K562 (cell line): ENCODE results near the gene DPM2. TPM values are rescaled to one million over a fixed set of nuclear protein-coding genes. Genes with fewer than 3 reads are reported as not detected.
A peak's percentile ranks its signal among the peaks of the same experiment; 100 is the strongest.

Experiments used
- AFF4 ChIP-seq: sonication (generic); formaldehyde crosslinking; IDR thresholded peaks from 2 replicates; pipeline ENCODE4 v1.8.0; 2023; ENCODE audit warnings: mild to moderate bottlenecking, missing genetic modification reagents
- CREM ChIP-seq: IDR thresholded peaks from 2 replicates; pipeline ENCODE4 v1.6.1; 2014; ENCODE audit warnings: antibody characterized with exemption, low read depth
- GABPA ChIP-seq: fragments of 200-800 bp; sonication (Bioruptor generic); conservative IDR thresholded peaks from 2 replicates; pipeline ENCODE4 v1.6.1; 2016; ENCODE audit warnings: low read depth, missing genetic modification characterization, missing compliant biosample characterization
- SPI1 ChIP-seq: IDR thresholded peaks from 2 replicates; pipeline ENCODE4 v1.6.1; 2011; ENCODE audit warnings: low read depth, low read length, control low read depth, borderline replicate concordance
- ZNF197 ChIP-seq: fragments of 200-800 bp; sonication (Bioruptor generic); IDR thresholded peaks from 2 replicates; pipeline ENCODE4 v1.6.1; 2016; ENCODE audit warnings: low read depth, missing genetic modification characterization, missing compliant biosample characterization
- ZNF407 ChIP-seq: fragments of 450-650 bp; IDR thresholded peaks from 2 replicates; pipeline ENCODE4 v1.6.1; 2016; ENCODE audit warnings: low read depth
- ZNF518B ChIP-seq: fragments of 250-450 bp; sonication (Bioruptor Pico); IDR thresholded peaks from 2 replicates; pipeline ENCODE4 v1.5.0; 2021; ENCODE audit warnings: mild to moderate bottlenecking, moderate library complexity
- ZNF639 ChIP-seq, 2 experiments: fragments of 200-800 bp in 1 of 2; sonication (Bioruptor generic) in 1 of 2; sonication (generic) in 1 of 2; formaldehyde crosslinking in 1 of 2; IDR thresholded peaks in 1 of 2; conservative IDR thresholded peaks in 1 of 2; 2 replicates each; pipeline versions ENCODE4 v1.5.0 to v1.6.1; 2016 to 2020; ENCODE audit warnings: missing compliant biosample characterization in 1 of 2, missing genetic modification characterization in 1 of 2, missing genetic modification reagents in 1 of 2
- ZNF785 ChIP-seq: fragments of 250-450 bp; sonication (Bioruptor Pico); IDR thresholded peaks from 2 replicates; pipeline ENCODE4 v1.4.0; 2020; ENCODE audit warnings: mild to moderate bottlenecking
- polyA plus RNA-seq, 8 experiments: library from polyadenylated mRNA; depleted of rRNA in 4 of 8; stranded (reverse) in 5 of 8; unstranded in 3 of 8; fragments of >200 nt; fragmentation: Nextera tagmentation in 2 of 8; fragmentation: Illumina TruSeq in 1 of 8; extraction: Ambion mirVana in 2 of 8; extraction: Trizol in 1 of 8; gene quantifications; 2 replicates each; pipeline versions ENCODE4 v1.2.1 to v1.2.3, GENCODE V29; 2011 to 2014; ENCODE audit warnings: inconsistent platforms in 1 of 8, missing spikeins in 1 of 8
- total RNA-seq, 7 experiments: library from RNA; depleted of rRNA in 6 of 7; stranded (reverse); fragments of >200 nt in 6 of 7; fragmentation: Illumina TruSeq in 2 of 7; extraction: Trizol in 2 of 7; gene quantifications; 2 replicates each; pipeline versions ENCODE4 v1.2.1 to v1.2.3, GENCODE V29; 2011 to 2021; ENCODE audit warnings: low replicate concordance in 1 of 7

DPM2 gene
- total and polyA plus RNA-seq, 9 of the 15 experiments (the other 6 are each of a cell fraction or from before 2014, with no cell fraction given) = 43.5 to 126 (median 71.1) TPM

- TF ChIP-seq ZNF639 (CRISPR knock-in tag; conservative IDR thresholded peaks at IDR 0.05 in 1 of 2, IDR thresholded peaks at IDR 0.05 in 1 of 2) (peak in 1 of 2 experiments; percentile 30; a peak in 1 of 4 replicates), ZNF407 (no peak), ZNF197 (no peak), ZNF518B (CRISPR knock-in tag) (no peak), ZNF785 (CRISPR knock-in tag) (no peak), GABPA (0 out of 2 replicates have a peak, but pooled peaks have one; percentile 17), CREM (peak; percentile 31; the same call in 1 of the 2 replicates), AFF4 (CRISPR knock-in tag) (no peak), SPI1 (peak; percentile 47; the same call in 1 of the 2 replicates)
These were observed 40.4 kb downstream of the DPM2 start (continued) for GRCh38 chr9:127897193-127897692.
